Lower leg skin (tissue), 4 donors: ENCODE data around the gene THOC1. TPM values are rescaled to one million over a fixed set of nuclear protein-coding genes. Genes with fewer than 3 reads are reported as not detected.

Experiments used
- DNase-seq, 2 donors: peaks; one replicate each; pipeline ENCODE4 v3.0.0-alpha.2; 2019; ENCODE audit warnings: low spot score in 2 of 2
- H3K4me3 ChIP-seq: fragments of 200-600 bp; sonication (generic); 2 replicates; pipeline ENCODE4 v1.5.1; 2017; ENCODE audit warnings: mild to moderate bottlenecking, low read depth; ENCODE audit not compliant: poor library complexity, severe bottlenecking
- POLR2A ChIP-seq, 2 donors: fragments of 450-650 bp; IDR thresholded peaks; one replicate each; pipeline ENCODE4 v1.6.1; 2016 to 2017; ENCODE audit warnings: antibody characterized with exemption in 2 of 2, mild to moderate bottlenecking in 1 of 2, moderate library complexity in 1 of 2
- WGBS, 2 donors: methylation state at CpG; one replicate each; pipeline ENCODE4 v1.1.5; 2018; 5-methylcytosine and 5-hydroxymethylcytosine counted together
- intact Hi-C: fragments of 100-400 bp; cut with DNase I; formaldehyde crosslinking; loops from one replicate; pipeline ENCODE4 v1.15.0; 2023; ENCODE audit warnings: low total_unique reads
- total RNA-seq, 4 donors: library from RNA; depleted of rRNA; stranded (reverse); fragments of >200 nt; gene quantifications; one replicate each; pipeline ENCODE4 v1.1.0, GENCODE V29; 2016
- TF ChIP-seq, protein P1 (sequence below), 3 donors: fragments of 450-650 bp; IDR thresholded peaks; one replicate each; pipeline ENCODE4 v1.5.1; 2016; ENCODE audit warnings: antibody characterized with exemption in 3 of 3, mild to moderate bottlenecking in 3 of 3, moderate library complexity in 2 of 3

Gene THOC1
- total RNA-seq, 4 donors from 2014 or later: 28.8 to 61.6 (median 38.2) TPM

DNA sequence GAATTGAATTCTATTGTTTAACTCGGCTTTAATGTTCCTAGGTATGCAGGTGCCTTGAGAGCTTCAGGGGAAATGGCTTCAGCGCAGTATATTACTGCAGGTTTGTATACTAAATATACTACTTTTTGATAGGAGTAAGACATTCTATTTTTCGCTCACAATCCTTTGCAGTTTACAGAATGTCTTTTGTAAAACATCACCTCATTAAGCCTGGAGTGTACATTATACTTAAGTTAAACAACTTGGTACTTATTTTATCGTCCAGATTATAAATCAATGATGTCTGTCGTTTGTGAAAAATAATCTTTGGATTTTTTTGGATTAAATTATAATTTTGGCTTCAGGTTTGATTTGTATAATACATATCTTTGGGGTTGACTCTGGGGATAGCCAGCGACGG, 75.0 kb downstream of the THOC1 start:
- intact Hi-C loops: no loop called here
- DNase-seq: no peak
- 93 to 95% methylated on average over 7 of the region's 7 CpGs for WGBS, 2 donors
- H3K4me3 ChIP-seq: no peak overlapping the region
- no peak for TF ChIP-seq POLR2A (IDR thresholded peaks at IDR 0.05)
- TF ChIP-seq, protein P1, sequence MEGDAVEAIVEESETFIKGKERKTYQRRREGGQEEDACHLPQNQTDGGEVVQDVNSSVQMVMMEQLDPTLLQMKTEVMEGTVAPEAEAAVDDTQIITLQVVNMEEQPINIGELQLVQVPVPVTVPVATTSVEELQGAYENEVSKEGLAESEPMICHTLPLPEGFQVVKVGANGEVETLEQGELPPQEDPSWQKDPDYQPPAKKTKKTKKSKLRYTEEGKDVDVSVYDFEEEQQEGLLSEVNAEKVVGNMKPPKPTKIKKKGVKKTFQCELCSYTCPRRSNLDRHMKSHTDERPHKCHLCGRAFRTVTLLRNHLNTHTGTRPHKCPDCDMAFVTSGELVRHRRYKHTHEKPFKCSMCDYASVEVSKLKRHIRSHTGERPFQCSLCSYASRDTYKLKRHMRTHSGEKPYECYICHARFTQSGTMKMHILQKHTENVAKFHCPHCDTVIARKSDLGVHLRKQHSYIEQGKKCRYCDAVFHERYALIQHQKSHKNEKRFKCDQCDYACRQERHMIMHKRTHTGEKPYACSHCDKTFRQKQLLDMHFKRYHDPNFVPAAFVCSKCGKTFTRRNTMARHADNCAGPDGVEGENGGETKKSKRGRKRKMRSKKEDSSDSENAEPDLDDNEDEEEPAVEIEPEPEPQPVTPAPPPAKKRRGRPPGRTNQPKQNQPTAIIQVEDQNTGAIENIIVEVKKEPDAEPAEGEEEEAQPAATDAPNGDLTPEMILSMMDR (IDR thresholded peaks at IDR 0.05): no peak

DNA sequence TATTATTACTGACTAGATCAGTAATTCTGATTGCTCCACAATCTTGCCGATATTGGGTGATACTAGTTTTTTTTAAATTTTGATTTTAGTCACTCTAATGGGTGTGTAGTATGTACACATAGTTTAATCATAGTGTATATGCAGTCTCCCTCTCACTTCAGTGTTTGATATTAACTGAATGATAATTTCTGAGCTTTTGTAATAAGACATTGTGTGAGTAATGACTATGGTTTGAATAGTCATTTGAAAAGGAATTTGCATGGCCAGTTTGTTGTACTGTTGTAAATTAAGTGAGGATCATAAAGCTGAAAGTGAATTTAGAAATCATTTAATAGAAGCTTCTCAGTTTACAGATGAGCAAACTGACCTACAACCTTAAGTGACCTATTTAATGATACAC, 76.1 kb downstream of the THOC1 start:
- intact Hi-C loops: no loop called here
- 93 to 98% methylated on average over 1 of the region's 1 CpG for WGBS, 2 donors
- DNase-seq: no peak
- TF ChIP-seq POLR2A (IDR thresholded peaks at IDR 0.05): no peak
- TF ChIP-seq, protein P1 (IDR thresholded peaks at IDR 0.05): no peak
- H3K4me3 ChIP-seq: no peak overlapping the region

DNA sequence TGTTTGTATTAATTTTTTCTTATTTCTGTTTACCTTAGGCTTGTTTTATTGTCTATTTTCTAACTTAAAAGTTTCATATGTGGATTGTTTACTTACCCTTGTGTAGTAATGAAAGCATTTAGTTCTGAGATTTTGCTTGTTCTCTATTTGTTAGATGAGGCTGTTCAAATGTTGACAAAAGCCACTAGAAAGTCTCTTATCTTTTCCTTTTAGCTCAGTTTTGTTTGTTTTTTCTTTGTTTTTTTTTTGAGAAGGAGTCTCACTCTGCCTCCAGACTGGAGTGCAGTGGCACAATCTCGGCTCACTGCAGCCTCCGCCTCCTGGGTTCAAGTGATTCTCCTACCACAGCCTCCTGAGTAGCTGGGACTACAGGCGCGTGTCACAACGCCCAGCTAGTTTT, 78.6 kb downstream of the THOC1 start:
- TF ChIP-seq POLR2A (IDR thresholded peaks at IDR 0.05): no peak
- TF ChIP-seq, protein P1 (IDR thresholded peaks at IDR 0.05): no peak
- WGBS, 2 donors: 96 to 97% methylated on average over 5 of the region's 5 CpGs
- intact Hi-C loops: no loop called here
- no peak overlapping the region for H3K4me3 ChIP-seq
- no peak for DNase-seq

DNA sequence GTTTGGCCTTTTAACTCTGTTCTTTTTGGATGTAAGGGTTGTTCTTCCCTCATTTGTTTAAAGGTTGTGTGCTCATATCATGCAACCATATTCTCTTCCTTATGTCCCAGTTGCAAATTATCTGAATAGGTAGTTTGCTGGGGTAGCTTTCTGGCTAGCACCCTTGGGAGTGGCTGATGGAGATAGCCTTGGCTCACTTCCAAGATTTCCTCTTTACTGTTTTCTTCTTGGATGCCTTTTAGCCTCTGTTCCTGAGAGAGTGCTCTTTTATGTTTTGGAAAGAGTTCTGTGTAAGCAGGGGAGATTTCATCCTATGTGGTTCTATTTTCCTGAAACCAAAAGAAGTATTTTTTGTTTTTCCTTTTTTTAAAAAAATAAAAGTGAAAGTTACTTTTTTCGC, 84.1 kb downstream of the THOC1 start:
- TF ChIP-seq POLR2A (IDR thresholded peaks at IDR 0.05): no peak
- TF ChIP-seq, protein P1 (IDR thresholded peaks at IDR 0.05): no peak
- no peak overlapping the region for H3K4me3 ChIP-seq
- intact Hi-C loops: no loop called here
- WGBS, 2 donors: 83 to 85% methylated on average over 1 of the region's 1 CpG
- DNase-seq: no peak

DNA sequence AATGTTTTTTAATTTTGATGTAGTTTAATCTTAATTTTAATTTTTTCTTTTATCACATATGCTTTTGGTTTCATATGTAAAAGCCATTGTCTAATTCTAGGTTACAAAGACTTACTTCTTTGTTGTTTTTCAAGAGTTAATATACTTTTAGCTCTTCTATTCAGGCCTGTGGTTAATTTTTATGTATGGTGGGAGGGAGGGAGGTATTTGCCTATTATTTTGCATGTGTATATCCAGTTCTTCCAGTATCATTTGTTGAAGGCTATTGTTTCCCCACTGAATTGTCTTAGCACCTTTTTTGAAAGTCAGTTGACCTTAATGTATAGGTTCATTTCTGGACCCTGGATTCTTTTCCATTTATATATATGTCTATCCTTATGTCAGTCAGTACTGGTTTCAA, 86.1 kb downstream of the THOC1 start:
- intact Hi-C loops: no loop called here
- TF ChIP-seq POLR2A (IDR thresholded peaks at IDR 0.05): no peak
- TF ChIP-seq, protein P1 (IDR thresholded peaks at IDR 0.05): no peak

DNA sequence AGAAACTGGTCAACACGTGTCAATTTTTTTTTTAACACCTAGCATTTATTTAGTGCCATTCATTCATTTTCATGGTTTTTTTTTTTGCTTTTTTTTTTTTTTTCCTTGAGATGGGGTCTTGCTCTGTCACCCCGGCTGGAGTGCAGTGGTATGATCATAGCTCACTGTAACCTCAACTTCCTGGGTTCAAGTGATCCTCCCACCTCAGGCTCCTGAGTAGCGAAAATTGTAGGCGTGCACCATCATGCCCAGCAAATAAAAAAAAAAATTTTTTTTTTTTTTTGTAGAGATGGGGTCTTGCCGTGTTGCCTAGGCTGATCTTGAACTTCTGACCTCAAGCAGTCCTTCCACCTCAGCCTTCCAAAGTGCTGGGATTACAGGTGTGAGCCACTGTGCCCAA, 88.3 kb downstream of the THOC1 start:
- DNase-seq: no peak
- no peak for TF ChIP-seq POLR2A (IDR thresholded peaks at IDR 0.05)
- TF ChIP-seq, protein P1 (IDR thresholded peaks at IDR 0.05): no peak
- 80 to 88% methylated on average over 5 of the region's 5 CpGs for WGBS, 2 donors
- intact Hi-C loops: no loop called here
- H3K4me3 ChIP-seq: no peak overlapping the region

More for the DNA sequence above, 86.1 kb downstream of the THOC1 start:
- no peak overlapping the region for H3K4me3 ChIP-seq
- no peak for DNase-seq
